H1 (cell line): ENCODE measurements around the gene NUP58. TPM values are rescaled to one million over a fixed set of nuclear protein-coding genes. Genes with fewer than 3 reads are reported as not detected.

Experiments used
- CTCF ChIA-PET: fragments of 300-600 bp; sonication (Branson Sonifier 250); formaldehyde crosslinking; loops from one replicate; lab custom pipeline; 2021; ENCODE audit not compliant: partially characterized antibody; lab: Charles Lee
- POLR2A ChIA-PET: fragments of 300-600 bp; sonication (Branson Sonifier 250); formaldehyde crosslinking; loops from one replicate; lab custom pipeline; 2021; ENCODE audit warnings: inconsistent platforms; ENCODE audit not compliant: partially characterized antibody; lab: Charles Lee
- DNase-seq, 2 experiments: peaks; one replicate each; pipeline versions ENCODE4 v3.0.0 to v3.0.0-alpha.2; 2010 to 2022; ENCODE audit warnings: low spot score in 2 of 2, low read depth in 1 of 2, mixed read lengths in 1 of 2
- FAIRE-seq: peaks from 2 replicates; lab custom pipeline; 2011; peaks lifted over from hg19 to GRCh38; lab: Jason Lieb, UNC
- H2AFZ ChIP-seq: 2 replicates; pipeline ENCODE4 v1.8.1; 2012; ENCODE audit warnings: low read length, inconsistent platforms
- H2AK5ac ChIP-seq: 2 replicates; pipeline ENCODE4 v1.6.1; 2013; ENCODE audit warnings: low read depth, low read length
- H2BK120ac ChIP-seq: replicated peaks from 2 replicates; pipeline ENCODE3; 2013; ENCODE audit warnings: low read depth, low read length, inconsistent platforms
- H2BK12ac ChIP-seq: 2 replicates; pipeline ENCODE4 v1.6.1; 2013; ENCODE audit warnings: low read depth, low read length
- H2BK15ac ChIP-seq: 2 replicates; pipeline ENCODE4 v1.6.1; 2013; ENCODE audit warnings: low read length
- H2BK20ac ChIP-seq: 2 replicates; pipeline ENCODE4 v1.6.1; 2013; ENCODE audit warnings: low read length
- H2BK5ac ChIP-seq: 2 replicates; pipeline ENCODE4 v1.6.1; 2013; ENCODE audit warnings: low read depth, low read length
- H3K14ac ChIP-seq: 2 replicates; pipeline ENCODE4 v1.6.1; 2013; ENCODE audit warnings: inconsistent platforms; ENCODE audit not compliant: insufficient read length
- H3K18ac ChIP-seq: 2 replicates; pipeline ENCODE4 v1.6.1; 2013; ENCODE audit warnings: low read length; ENCODE audit errors: extremely low read depth
- H3K23ac ChIP-seq: 2 replicates; pipeline ENCODE4 v1.6.1; 2013; ENCODE audit warnings: inconsistent platforms; ENCODE audit not compliant: insufficient read length
- H3K23me2 ChIP-seq: 2 replicates; pipeline ENCODE4 v1.6.1; 2013; ENCODE audit warnings: low read depth, low read length
- H3K27ac ChIP-seq: 2 replicates; pipeline ENCODE4 v1.6.1; 2011; ENCODE audit warnings: low read depth, low read length, inconsistent platforms
- H3K27me3 ChIP-seq, 4 experiments: replicated peaks in 1 of 4; 1 replicate in 1 of 4; 2 replicates in 3 of 4; pipeline versions ENCODE4 v1.6.1 to v1.8.1; 2011 to 2013; ENCODE audit warnings: low read length in 3 of 4, mild to moderate bottlenecking in 3 of 4, inconsistent platforms in 2 of 4, mixed read lengths in 2 of 4, moderate library complexity in 1 of 4; ENCODE audit not compliant: control insufficient read depth in 3 of 4, insufficient read depth in 3 of 4; ENCODE audit errors: extremely low read depth in 1 of 4
- H3K36me3 ChIP-seq, 4 experiments: 2 replicates each; pipeline versions ENCODE4 v1.6.1 to v1.8.1; 2011 to 2013; ENCODE audit warnings: mild to moderate bottlenecking in 4 of 4, low read length in 3 of 4, moderate library complexity in 2 of 4, control low read depth in 1 of 4, inconsistent platforms in 1 of 4; ENCODE audit not compliant: insufficient read depth in 4 of 4, control insufficient read depth in 2 of 4
- H3K4ac ChIP-seq: replicated peaks from 2 replicates; pipeline ENCODE3; 2013; ENCODE audit warnings: low read length, low read depth, mixed read lengths, inconsistent platforms; ENCODE audit not compliant: insufficient read length
- H3K4me1 ChIP-seq, 4 experiments: replicated peaks in 1 of 4; 1 replicate in 1 of 4; 2 replicates in 3 of 4; pipeline versions ENCODE4 v1.6.1 to v1.8.1; 2011 to 2013; ENCODE audit warnings: low read length in 3 of 4, inconsistent platforms in 2 of 4, mixed read lengths in 1 of 4; ENCODE audit not compliant: insufficient read depth in 4 of 4, control insufficient read depth in 3 of 4
- H3K4me2 ChIP-seq, 2 experiments: 2 replicates each; pipeline versions ENCODE4 v1.6.1 to v1.8.1; 2011 to 2013; ENCODE audit warnings: low read depth in 2 of 2, low read length in 2 of 2, control low read depth in 1 of 2, inconsistent platforms in 1 of 2, mild to moderate bottlenecking in 1 of 2; ENCODE audit not compliant: insufficient read depth in 1 of 2
- H3K4me3 ChIP-seq, 4 experiments: fragments of 200-600, 300-600 bp in 1 of 4; sonication (generic), shearing (Covaris generic), sonication (Bioruptor Twin) in 1 of 4; 2 replicates each; pipeline versions ENCODE4 v1.5.1 to v1.8.1; 2011 to 2016; ENCODE audit warnings: low read length in 4 of 4, low read depth in 3 of 4, control low read depth in 2 of 4, inconsistent platforms in 2 of 4, mild to moderate bottlenecking in 2 of 4, mixed read lengths in 1 of 4, moderate library complexity in 1 of 4; ENCODE audit not compliant: insufficient read depth in 2 of 4; ENCODE audit errors: extremely low read depth in 1 of 4
- H3K56ac ChIP-seq: replicated peaks from 2 replicates; pipeline ENCODE3; 2013; ENCODE audit warnings: low read depth, mild to moderate bottlenecking, mixed read lengths, low read length, inconsistent platforms; ENCODE audit not compliant: insufficient read length
- H3K79me1 ChIP-seq: 2 replicates; pipeline ENCODE4 v1.6.1; 2013; ENCODE audit warnings: low read depth, low read length, control low read depth
- H3K79me2 ChIP-seq, 2 experiments: 2 replicates each; pipeline versions ENCODE4 v1.6.1 to v1.8.1; 2012 to 2013; ENCODE audit warnings: low read length in 2 of 2, mild to moderate bottlenecking in 2 of 2, inconsistent platforms in 1 of 2; ENCODE audit not compliant: insufficient read depth in 2 of 2, control insufficient read depth in 1 of 2
- H3K9ac ChIP-seq, 4 experiments: replicated peaks in 1 of 4; 1 replicate in 1 of 4; 2 replicates in 3 of 4; pipeline versions ENCODE4 v1.6.1 to v1.8.1; 2011 to 2013; ENCODE audit warnings: low read depth in 3 of 4, low read length in 3 of 4, control low read depth in 2 of 4, mild to moderate bottlenecking in 2 of 4, moderate library complexity in 2 of 4, inconsistent platforms in 1 of 4; ENCODE audit errors: extremely low read depth in 1 of 4
- H3K9me3 ChIP-seq, 2 experiments: 2 replicates each; pipeline versions ENCODE4 v1.6.1 to v1.8.1; 2012 to 2013; ENCODE audit warnings: mild to moderate bottlenecking in 2 of 2, moderate library complexity in 2 of 2, control low read depth in 1 of 2, inconsistent platforms in 1 of 2, low read depth in 1 of 2, low read length in 1 of 2, mixed read lengths in 1 of 2; ENCODE audit not compliant: insufficient read depth in 2 of 2
- H4K20me1 ChIP-seq, 2 experiments: replicated peaks in 1 of 2; 2 replicates each; pipeline versions ENCODE3 to v1.8.1; 2011 to 2013; ENCODE audit warnings: inconsistent platforms in 2 of 2, low read length in 2 of 2, mild to moderate bottlenecking in 1 of 2; ENCODE audit not compliant: insufficient read depth in 2 of 2, control insufficient read depth in 1 of 2
- H4K5ac ChIP-seq: 2 replicates; pipeline ENCODE4 v1.6.1; 2013; ENCODE audit warnings: low read length, low read depth, mixed read lengths, inconsistent platforms; ENCODE audit not compliant: insufficient read length
- H4K8ac ChIP-seq: 2 replicates; pipeline ENCODE4 v1.8.0; 2013; ENCODE audit warnings: mild to moderate bottlenecking, moderate library complexity, low read length, inconsistent platforms; ENCODE audit not compliant: insufficient read depth; ENCODE audit errors: extremely low read depth
- H4K91ac ChIP-seq: replicated peaks from 2 replicates; pipeline ENCODE3; 2013; ENCODE audit warnings: low read length, mixed read lengths, inconsistent platforms; ENCODE audit not compliant: insufficient read length
- EGR1 ChIP-seq: IDR thresholded peaks from 2 replicates; pipeline ENCODE4 v1.6.1; 2011; ENCODE audit warnings: low read depth, low read length, borderline replicate concordance
- HDAC2 ChIP-seq, 2 experiments: fragments of 300-600 bp in 1 of 2; sonication (generic) in 1 of 2; IDR thresholded peaks; 2 replicates each; pipeline ENCODE4 v1.6.1; 2011 to 2012; ENCODE audit warnings: low read depth in 2 of 2, low read length in 2 of 2, mild to moderate bottlenecking in 2 of 2, moderate library complexity in 2 of 2, borderline replicate concordance in 1 of 2, inconsistent platforms in 1 of 2
- MAFK ChIP-seq: IDR thresholded peaks from 2 replicates; pipeline ENCODE4 v1.6.1; 2012; ENCODE audit warnings: low read depth, mild to moderate bottlenecking, improper control_type of control experiment, low read length
- NRF1 ChIP-seq: IDR thresholded peaks from 2 replicates; pipeline ENCODE4 v1.6.1; 2011; ENCODE audit warnings: mild to moderate bottlenecking, low read depth, low read length, improper control_type of control experiment
- PHF8 ChIP-seq: fragments of 200-600 bp; sonication (generic); conservative IDR thresholded peaks from 2 replicates; pipeline ENCODE4 v1.7.1; 2012; ENCODE audit warnings: low read depth, mild to moderate bottlenecking, inconsistent platforms, low read length, moderate library complexity
- RBBP5 ChIP-seq: IDR thresholded peaks from 2 replicates; pipeline ENCODE4 v1.7.1; 2012; ENCODE audit warnings: low read depth, mild to moderate bottlenecking, inconsistent platforms, low read length, moderate library complexity, borderline replicate concordance
- SAP30 ChIP-seq: fragments of 300-600 bp; sonication (generic); IDR thresholded peaks from 2 replicates; pipeline ENCODE4 v1.7.1; 2012; ENCODE audit warnings: low read length, moderate library complexity, mild to moderate bottlenecking, inconsistent platforms; ENCODE audit not compliant: insufficient read depth, insufficient replicate concordance
- SIX5 ChIP-seq: IDR thresholded peaks from 2 replicates; pipeline ENCODE4 v1.6.1; 2011; ENCODE audit warnings: mild to moderate bottlenecking, low read depth, low read length
- TEAD4 ChIP-seq: IDR thresholded peaks from 2 replicates; pipeline ENCODE4 v1.6.1; 2012; ENCODE audit warnings: low read depth, low read length, inconsistent platforms, mixed read lengths
- polyA plus RNA-seq, 7 experiments: library from polyadenylated mRNA; depleted of rRNA in 3 of 7; stranded (reverse) in 5 of 7; unstranded in 2 of 7; fragments of >200 nt in 5 of 7; fragments of 200-250 nt in 2 of 7; gene quantifications; 1 replicate in 5 of 7; 2 replicates in 1 of 7; 4 replicates in 1 of 7; pipeline versions ENCODE4 v1.2.1 to v1.2.3, GENCODE V29; 2011 to 2013; ENCODE audit warnings: missing spikeins in 2 of 7, mixed read lengths in 2 of 7
- total RNA-seq: library from RNA; stranded (reverse); fragmentation: NEBNext Ultra II Directional; extraction: Animal tissue kit (Norgen Biotek cat#: 25700); gene quantifications from 2 replicates; pipeline ENCODE4 v1.2.1, GENCODE V29; 2021
- TF ChIP-seq, protein P1 (sequence below): IDR thresholded peaks from 2 replicates; pipeline ENCODE4 v1.6.1; 2012; ENCODE audit warnings: inconsistent platforms
- TF ChIP-seq, protein P2 (sequence below), 3 experiments: IDR thresholded peaks; 1 replicate in 2 of 3; 2 replicates in 1 of 3; pipeline versions ENCODE4 v1.5.1 to v1.6.1; 2011; ENCODE audit warnings: low read length in 3 of 3, mild to moderate bottlenecking in 3 of 3, inconsistent platforms in 2 of 3, low read depth in 1 of 3, moderate library complexity in 1 of 3; ENCODE audit not compliant: insufficient read depth in 1 of 3; ENCODE audit errors: control extremely low read depth in 1 of 3

The NUP58 gene
- total and polyA plus RNA-seq, 2 of the 8 experiments (the other 6 are each of a cell fraction or from before 2014, with no cell fraction given): 35.0 to 53.8 TPM

DNA sequence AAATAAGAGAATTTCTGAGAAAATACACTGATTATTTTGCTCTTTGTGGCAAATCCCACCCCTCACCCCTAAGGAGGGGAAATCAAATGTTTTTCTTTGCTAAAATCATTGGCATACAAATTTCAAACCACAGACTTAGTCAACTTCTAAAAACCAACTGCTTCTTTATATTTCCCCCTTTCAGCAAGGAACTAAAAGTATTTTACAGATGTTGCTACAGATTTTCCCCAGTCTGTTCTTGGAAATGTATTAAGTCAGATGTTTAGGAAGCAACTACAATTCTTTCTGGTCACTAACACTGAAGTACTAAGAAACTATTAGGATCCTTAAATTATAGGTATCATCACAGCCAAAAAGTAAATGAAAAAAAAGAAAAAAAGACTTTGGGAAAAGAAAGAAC is 21.0 kb upstream of the NUP58 start:
- Histone ChIP-seq H3K9ac (no peak overlapping the region), H3K27me3 (no peaks in the 10 kb centered on the region), H3K18ac (no peak overlapping the region), H3K14ac (no peak overlapping the region), H3K79me1 (no peaks in the 10 kb centered on the region), H4K8ac (no peak overlapping the region), H3K9me3 (no peaks in the 10 kb centered on the region), H2BK12ac (no peak overlapping the region), H4K5ac (no peak overlapping the region), H2AK5ac (no peak overlapping the region), H2BK20ac (no peak overlapping the region), H3K27ac (no peak overlapping the region), H2BK15ac (no peak overlapping the region), H2BK5ac (no peak overlapping the region), H3K23ac (no peak overlapping the region), H2BK120ac (no peak overlapping the region), H3K56ac (no peak overlapping the region), H4K91ac (no peak overlapping the region), H3K4me1 (no peaks in the 10 kb centered on the region), H2AFZ (no peak overlapping the region), H3K4me2 (no peak overlapping the region), H4K20me1 (no peaks in the 10 kb centered on the region), H3K4ac (no peak overlapping the region), H3K79me2 (no peaks in the 10 kb centered on the region; a peak in 1 of 4 replicates), H3K4me3 (no peak overlapping the region), H3K23me2 (no peaks in the 10 kb centered on the region), H3K36me3 (no peaks in the 10 kb centered on the region)
- no peak for DNase-seq
- no peak for FAIRE-seq
- CTCF ChIA-PET: no interaction called here
- POLR2A ChIA-PET: interaction anchor here (0.7 kb wide), 1 partner anchor 571 kb away, joined by 3 read pairs; no protein-coding TSS in a partner anchor
- TF ChIP-seq MAFK (no peak), PHF8 (no peak), EGR1 (no peak), HDAC2 (IDR thresholded peaks at IDR 0.05; ENCODE audit: borderline replicate concordance in 1 of 2, low read depth in 2 of 2, low read length in 2 of 2) (no peak), TEAD4 (no peak), RBBP5 (no peak), SAP30 (no peak), NRF1 (no peak), SIX5 (no peak)
- TF ChIP-seq, protein P1, sequence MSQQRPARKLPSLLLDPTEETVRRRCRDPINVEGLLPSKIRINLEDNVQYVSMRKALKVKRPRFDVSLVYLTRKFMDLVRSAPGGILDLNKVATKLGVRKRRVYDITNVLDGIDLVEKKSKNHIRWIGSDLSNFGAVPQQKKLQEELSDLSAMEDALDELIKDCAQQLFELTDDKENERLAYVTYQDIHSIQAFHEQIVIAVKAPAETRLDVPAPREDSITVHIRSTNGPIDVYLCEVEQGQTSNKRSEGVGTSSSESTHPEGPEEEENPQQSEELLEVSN: no peak
- TF ChIP-seq, protein P2, sequence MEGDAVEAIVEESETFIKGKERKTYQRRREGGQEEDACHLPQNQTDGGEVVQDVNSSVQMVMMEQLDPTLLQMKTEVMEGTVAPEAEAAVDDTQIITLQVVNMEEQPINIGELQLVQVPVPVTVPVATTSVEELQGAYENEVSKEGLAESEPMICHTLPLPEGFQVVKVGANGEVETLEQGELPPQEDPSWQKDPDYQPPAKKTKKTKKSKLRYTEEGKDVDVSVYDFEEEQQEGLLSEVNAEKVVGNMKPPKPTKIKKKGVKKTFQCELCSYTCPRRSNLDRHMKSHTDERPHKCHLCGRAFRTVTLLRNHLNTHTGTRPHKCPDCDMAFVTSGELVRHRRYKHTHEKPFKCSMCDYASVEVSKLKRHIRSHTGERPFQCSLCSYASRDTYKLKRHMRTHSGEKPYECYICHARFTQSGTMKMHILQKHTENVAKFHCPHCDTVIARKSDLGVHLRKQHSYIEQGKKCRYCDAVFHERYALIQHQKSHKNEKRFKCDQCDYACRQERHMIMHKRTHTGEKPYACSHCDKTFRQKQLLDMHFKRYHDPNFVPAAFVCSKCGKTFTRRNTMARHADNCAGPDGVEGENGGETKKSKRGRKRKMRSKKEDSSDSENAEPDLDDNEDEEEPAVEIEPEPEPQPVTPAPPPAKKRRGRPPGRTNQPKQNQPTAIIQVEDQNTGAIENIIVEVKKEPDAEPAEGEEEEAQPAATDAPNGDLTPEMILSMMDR (IDR thresholded peaks at IDR 0.05; ENCODE audit: control extremely low read depth in 1 of 3, insufficient read depth in 1 of 3, low read depth in 1 of 3, low read length in 3 of 3): no peak
